H9 (cell line): Measurements from ENCODE around the gene ITGB1BP1. TPM values are rescaled to one million over a fixed set of nuclear protein-coding genes. Genes with fewer than 3 reads are reported as not detected.

ENCODE experiments used
- DNase-seq: peaks from one replicate; pipeline ENCODE4 v3.0.0-alpha.2; 2017
- H2AFZ ChIP-seq: one replicate; pipeline ENCODE4 v1.6.1; 2013; ENCODE audit warnings: mild to moderate bottlenecking, low read length, control low read depth, moderate library complexity
- H2AK5ac ChIP-seq: 2 replicates; pipeline ENCODE4 v1.6.1; 2013; ENCODE audit warnings: low read length, control low read depth, mixed read lengths; ENCODE audit not compliant: insufficient read length
- H2BK120ac ChIP-seq: one replicate; pipeline ENCODE4 v1.6.1; 2013; ENCODE audit warnings: low read depth, mild to moderate bottlenecking, low read length, control low read depth, inconsistent platforms; ENCODE audit not compliant: poor library complexity, severe bottlenecking
- H2BK12ac ChIP-seq: 2 replicates; pipeline ENCODE4 v1.6.1; 2013; ENCODE audit warnings: low read length, control low read depth, mixed read lengths, low read depth; ENCODE audit not compliant: insufficient read length
- H2BK15ac ChIP-seq: 2 replicates; pipeline ENCODE4 v1.6.1; 2013; ENCODE audit warnings: low read depth, low read length, control low read depth
- H2BK20ac ChIP-seq: one replicate; pipeline ENCODE4 v1.6.1; 2013; ENCODE audit warnings: low read depth, mild to moderate bottlenecking, low read length, control low read depth, inconsistent platforms; ENCODE audit not compliant: poor library complexity, severe bottlenecking
- H2BK5ac ChIP-seq: 2 replicates; pipeline ENCODE4 v1.6.1; 2013; ENCODE audit warnings: low read length, control low read depth, mixed read lengths; ENCODE audit not compliant: insufficient read length
- H3K14ac ChIP-seq: 2 replicates; pipeline ENCODE4 v1.6.1; 2013; ENCODE audit warnings: low read length, control low read depth; ENCODE audit not compliant: insufficient read depth
- H3K18ac ChIP-seq: 2 replicates; pipeline ENCODE4 v1.6.1; 2013; ENCODE audit warnings: low read depth, mild to moderate bottlenecking, mixed read lengths, low read length, control low read depth; ENCODE audit not compliant: insufficient read length
- H3K23ac ChIP-seq: 2 replicates; pipeline ENCODE4 v1.6.1; 2013; ENCODE audit warnings: low read length, control low read depth, mixed read lengths, low read depth; ENCODE audit not compliant: insufficient read length
- H3K23me2 ChIP-seq: 2 replicates; pipeline ENCODE4 v1.6.1; 2013; ENCODE audit warnings: low read depth, mild to moderate bottlenecking, mixed read lengths, low read length, control low read depth; ENCODE audit not compliant: insufficient read length, poor library complexity, severe bottlenecking
- H3K27ac ChIP-seq: 2 replicates; pipeline ENCODE4 v1.5.1; 2013; ENCODE audit warnings: low read length, control low read depth, mixed read lengths, low read depth; ENCODE audit not compliant: insufficient read length
- H3K27me3 ChIP-seq: 2 replicates; pipeline ENCODE4 v1.6.1; 2013; ENCODE audit warnings: low read length, control low read depth, inconsistent platforms; ENCODE audit not compliant: insufficient read depth
- H3K4ac ChIP-seq: 2 replicates; pipeline ENCODE4 v1.6.1; 2013; ENCODE audit warnings: low read depth, mild to moderate bottlenecking, control low read depth, inconsistent platforms, low read length, moderate library complexity
- H3K4me1 ChIP-seq: 2 replicates; pipeline ENCODE4 v1.6.1; 2013; ENCODE audit warnings: low read length, control low read depth, inconsistent platforms; ENCODE audit not compliant: insufficient read depth
- H3K4me2 ChIP-seq: 2 replicates; pipeline ENCODE4 v1.6.1; 2013; ENCODE audit warnings: low read length, control low read depth, mixed read lengths; ENCODE audit not compliant: insufficient read length, insufficient read depth
- H3K56ac ChIP-seq: 2 replicates; pipeline ENCODE4 v1.6.1; 2013; ENCODE audit warnings: low read depth, mild to moderate bottlenecking, mixed read lengths, low read length, control low read depth; ENCODE audit not compliant: insufficient read length
- H3K79me1 ChIP-seq: 2 replicates; pipeline ENCODE4 v1.6.1; 2013; ENCODE audit warnings: low read depth, mild to moderate bottlenecking, moderate library complexity, low read length, control low read depth, inconsistent platforms; ENCODE audit not compliant: insufficient read depth, poor library complexity, severe bottlenecking
- H3K79me2 ChIP-seq: 2 replicates; pipeline ENCODE4 v1.6.1; 2013; ENCODE audit warnings: low read length, control low read depth, inconsistent platforms; ENCODE audit not compliant: insufficient read depth
- H3K9ac ChIP-seq: 2 replicates; pipeline ENCODE4 v1.6.1; 2013; ENCODE audit warnings: low read length, control low read depth, mixed read lengths; ENCODE audit not compliant: insufficient read length; ENCODE audit errors: extremely low read depth
- H3K9me3 ChIP-seq: one replicate; pipeline ENCODE4 v1.6.1; 2013; ENCODE audit warnings: low read depth, low read length, inconsistent platforms; ENCODE audit not compliant: control insufficient read depth
- H3T11ph ChIP-seq: one replicate; pipeline ENCODE4 v1.6.1; 2013; ENCODE audit warnings: mild to moderate bottlenecking, low read length, control low read depth, inconsistent platforms
- H4K20me1 ChIP-seq: one replicate; pipeline ENCODE4 v1.6.1; 2013; ENCODE audit not compliant: control insufficient read depth, insufficient read length, insufficient read depth
- H4K5ac ChIP-seq: 2 replicates; pipeline ENCODE4 v1.6.1; 2013; ENCODE audit warnings: low read depth, mild to moderate bottlenecking, mixed read lengths, low read length, control low read depth; ENCODE audit not compliant: insufficient read length
- H4K8ac ChIP-seq: replicated peaks from 2 replicates; pipeline ENCODE4 v1.6.1; 2013; ENCODE audit warnings: low read length, control low read depth, mixed read lengths, low read depth; ENCODE audit not compliant: insufficient read length
- H4K91ac ChIP-seq: 2 replicates; pipeline ENCODE4 v1.6.1; 2013; ENCODE audit warnings: low read depth, mild to moderate bottlenecking, moderate library complexity, mixed read lengths, low read length, control low read depth; ENCODE audit not compliant: insufficient read length
- H3K27ac Mint-ChIP-seq, 3 experiments: 2 replicates in 2 of 3; 3 replicates in 1 of 3; pipeline ENCODE4 v1.8.0; 2020 to 2021; ENCODE audit warnings: mixed read lengths in 3 of 3, mild to moderate bottlenecking in 1 of 3, moderate library complexity in 1 of 3
- H3K27me3 Mint-ChIP-seq: 2 replicates; pipeline ENCODE4 v1.8.0; 2021; ENCODE audit warnings: low read depth, mild to moderate bottlenecking, moderate library complexity, mixed read lengths
- H3K36me3 Mint-ChIP-seq, 3 experiments: 2 replicates in 2 of 3; 3 replicates in 1 of 3; pipeline ENCODE4 v1.8.0; 2020 to 2021; ENCODE audit warnings: low read depth in 3 of 3, mixed read lengths in 3 of 3; ENCODE audit not compliant: insufficient read depth in 1 of 3
- H3K4me1 Mint-ChIP-seq, 2 experiments: 2 replicates each; pipeline ENCODE4 v1.8.0; 2020; ENCODE audit warnings: mixed read lengths in 2 of 2
- H3K4me3 Mint-ChIP-seq, 2 experiments: 2 replicates in 1 of 2; 3 replicates in 1 of 2; pipeline ENCODE4 v1.8.0; 2020 to 2021; ENCODE audit warnings: mild to moderate bottlenecking in 2 of 2, mixed read lengths in 2 of 2, moderate library complexity in 1 of 2
- H3K9me3 Mint-ChIP-seq, 2 experiments: 2 replicates in 1 of 2; 3 replicates in 1 of 2; pipeline ENCODE4 v1.8.0; 2020; ENCODE audit warnings: mild to moderate bottlenecking in 2 of 2, mixed read lengths in 2 of 2, moderate library complexity in 1 of 2
- CTCF ChIP-seq: fragments of 200-600 bp; sonication (generic); conservative IDR thresholded peaks from 3 replicates; pipeline ENCODE4 v1.8.0; 2021; ENCODE audit warnings: antibody characterized with exemption, mild to moderate bottlenecking
- WGBS: extraction: QIAGEN DNeasy Blood & Tissue Kit; methylation state at CpG from one replicate; pipeline ENCODE4 v1.1.7; 2013; ENCODE audit warnings: missing lambda C conversion rate, low lambda C conversion rate, mixed read lengths; ENCODE audit not compliant: insufficient read length; ENCODE audit errors: extremely low coverage; 5-methylcytosine and 5-hydroxymethylcytosine counted together
- total RNA-seq: library from RNA; stranded (reverse); gene quantifications from 2 replicates; pipeline ENCODE4 v1.2.1, GENCODE V29; 2021

The ITGB1BP1 gene
- total RNA-seq, 1 experiment from 2014 or later = 38.7 TPM

- Histone ChIP-seq H2BK15ac (no peak overlapping the region), H2BK20ac (no peak overlapping the region), H3K9ac (no peak overlapping the region), H3K79me2 (no peaks in the 10 kb centered on the region), H4K5ac (no peak overlapping the region), H3K4me1 (peaks cover 3% of the 10 kb centered on the region; the same call in 1 of the 2 replicates), H3K23ac (no peak overlapping the region), H3K9me3 (no peaks in the 10 kb centered on the region), H2AFZ (no peak overlapping the region), H3K14ac (no peak overlapping the region), H3K27me3 (no peaks in the 10 kb centered on the region), H2BK12ac (no peak overlapping the region), H3K79me1 (no peaks in the 10 kb centered on the region), H4K91ac (no peak overlapping the region), H3K27ac (no peak overlapping the region), H3T11ph (no peak overlapping the region), H4K8ac (no peak overlapping the region), H2AK5ac (no peak overlapping the region), H3K4me2 (no peak overlapping the region), H3K56ac (no peak overlapping the region), H4K20me1 (no peaks in the 10 kb centered on the region), H2BK5ac (no peak overlapping the region), H3K4ac (no peak overlapping the region), H3K18ac (no peak overlapping the region), H2BK120ac (no peak overlapping the region), H3K23me2 (no peaks in the 10 kb centered on the region)
- H3K4me1 Mint-ChIP-seq = peaks cover 16 to 24% of the 10 kb centered on the region in 2 experiments
- no CpG with 5 or more reads among the region's 7 CpGs for WGBS
- H3K27ac Mint-ChIP-seq = 0 out of 7 replicates have a peak overlapping the region, but pooled peaks of 1 of the 3 experiments have one; percentile 39
- H3K9me3 Mint-ChIP-seq = no peaks in the 10 kb centered on the region
- DNase-seq = no peak
- H3K4me3 Mint-ChIP-seq = no peak overlapping the region
- peaks cover 2 to 35% (median 26%) of the 10 kb centered on the region in 3 experiments; a peak in 6 of 7 replicates for H3K36me3 Mint-ChIP-seq
- TF ChIP-seq CTCF = no peak
- no peaks in the 10 kb centered on the region for H3K27me3 Mint-ChIP-seq
Observed at GRCh38 chr2:9390151-9390850, 33.0 kb downstream of the ITGB1BP1 start.
